Tongue (tissue), 2 donors: ENCODE results near the gene PRPF19. TPM values are rescaled to one million over a fixed set of nuclear protein-coding genes. Genes with fewer than 3 reads are reported as not detected.
A peak's percentile ranks its signal among the peaks of the same experiment; 100 is the strongest.
"Not testable (repeated sequence)": the region's sequence is repeated elsewhere in the genome, so short reads cannot be mapped to it uniquely, and the experiment has no call there.

Experiments used
- DNase-seq: peaks from one replicate; pipeline ENCODE4 v3.0.0-alpha.2; 2015
- total RNA-seq: library from RNA; depleted of rRNA; stranded (reverse); fragments of >200 nt; gene quantifications from one replicate; pipeline ENCODE4 v1.2.3, GENCODE V29; 2014

Gene PRPF19
- total RNA-seq, 1 donor from 2014 or later, result 35.9 TPM

DNA sequence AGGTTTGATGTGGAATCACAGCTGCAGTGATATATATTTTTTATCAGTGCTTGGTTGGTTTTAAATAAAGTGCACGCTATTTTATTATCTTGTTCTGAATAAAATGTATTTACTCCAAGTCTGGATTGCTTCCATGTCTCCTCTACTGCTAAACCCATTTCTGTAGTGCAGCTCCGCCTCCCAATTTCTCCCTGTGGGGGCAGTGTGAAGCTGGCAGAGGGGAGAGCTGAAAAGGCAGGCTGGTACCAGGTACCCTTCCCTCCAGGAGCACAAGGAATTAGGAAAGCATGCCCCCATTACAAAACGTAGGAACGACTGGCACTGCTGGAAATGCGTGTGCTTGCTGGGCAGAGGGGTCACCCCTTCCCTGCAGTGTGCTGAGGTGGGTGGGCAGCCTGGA is 16.9 kb upstream of the PRPF19 start:
- no peak for DNase-seq

DNA sequence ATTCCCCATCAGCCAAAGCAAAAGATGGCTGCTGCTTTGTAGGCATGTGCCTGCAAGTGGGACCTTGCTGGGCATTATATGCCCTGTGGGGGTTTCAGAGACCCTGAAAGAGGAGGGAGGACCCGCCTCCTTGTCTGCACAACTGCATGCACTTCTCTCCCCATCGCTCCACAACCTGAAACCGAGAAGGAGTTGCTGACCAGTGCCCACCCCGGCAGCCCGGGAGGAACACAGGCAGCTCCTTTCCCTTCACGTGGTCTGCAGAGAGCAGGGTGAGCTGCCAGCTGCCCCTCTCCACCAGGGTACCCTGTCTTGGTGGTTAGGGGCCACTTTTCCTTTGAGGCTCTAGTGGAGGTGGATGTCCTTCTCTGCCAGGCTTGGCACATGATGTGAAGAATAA is 16.5 kb upstream of the PRPF19 start:
- no peak for DNase-seq

DNA sequence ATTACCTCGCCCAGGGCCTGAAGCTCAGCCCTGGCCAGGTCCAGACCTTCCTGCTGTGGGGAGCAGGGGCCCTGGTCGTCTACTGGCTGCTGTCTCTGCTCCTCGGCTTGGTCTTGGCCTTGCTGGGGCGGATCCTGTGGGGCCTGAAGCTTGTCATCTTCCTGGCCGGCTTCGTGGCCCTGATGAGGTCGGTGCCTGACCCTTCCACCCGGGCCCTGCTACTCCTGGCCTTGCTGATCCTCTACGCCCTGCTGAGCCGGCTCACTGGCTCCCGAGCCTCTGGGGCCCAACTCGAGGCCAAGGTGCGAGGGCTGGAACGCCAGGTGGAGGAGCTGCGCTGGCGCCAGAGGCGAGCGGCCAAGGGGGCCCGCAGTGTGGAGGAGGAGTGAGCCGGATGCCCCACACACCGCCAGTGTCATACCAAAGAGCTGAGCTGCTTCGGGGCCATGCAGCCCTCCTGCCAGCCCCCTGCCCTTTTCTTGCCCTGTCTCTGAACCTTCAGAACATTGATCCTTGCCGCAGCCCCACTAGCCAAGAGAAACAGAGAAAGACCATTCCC is 15.5 kb upstream of the PRPF19 start:
- DNase-seq, result no peak

DNA sequence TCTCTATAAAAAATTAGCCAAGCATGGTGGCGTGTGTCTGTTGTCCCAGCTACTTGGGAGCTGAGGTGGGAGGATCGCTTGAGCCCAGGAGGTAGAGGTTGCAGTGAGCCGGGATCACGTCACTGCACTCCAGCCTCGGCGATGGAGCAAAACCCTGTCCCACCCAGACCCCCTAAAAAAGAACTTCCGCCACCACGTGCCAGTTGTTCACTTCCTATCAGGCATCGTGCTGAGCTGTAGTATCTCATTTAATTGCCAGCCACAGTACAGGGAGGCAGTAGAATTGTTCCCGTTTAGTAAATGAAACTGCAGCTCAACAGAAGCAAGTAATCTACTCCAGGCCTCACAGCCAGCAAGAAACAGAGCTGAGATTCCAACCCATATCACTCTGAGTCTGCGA is 14.9 kb upstream of the PRPF19 start:
- DNase-seq, result no peak

DNA sequence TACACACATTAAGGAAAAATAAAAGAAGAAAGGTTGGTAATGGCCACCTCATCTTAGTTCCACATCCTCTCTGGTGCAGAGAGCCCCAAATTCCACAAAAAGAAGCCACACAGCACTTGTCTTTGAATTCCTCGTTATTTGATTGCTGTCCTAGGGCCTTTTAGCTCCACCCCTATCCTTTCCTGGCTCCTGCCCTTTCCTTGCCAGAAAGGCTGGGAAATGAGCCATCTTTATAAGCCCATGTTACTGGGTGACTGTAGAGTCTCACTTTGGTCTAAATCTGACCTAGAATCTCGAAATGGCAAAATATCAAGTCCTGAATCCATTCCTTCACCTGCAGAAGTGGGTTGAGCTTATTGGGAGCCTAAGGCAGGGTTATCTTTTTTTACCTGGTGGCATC is 13.6 kb upstream of the PRPF19 start:
- DNase-seq, result no peak

DNA sequence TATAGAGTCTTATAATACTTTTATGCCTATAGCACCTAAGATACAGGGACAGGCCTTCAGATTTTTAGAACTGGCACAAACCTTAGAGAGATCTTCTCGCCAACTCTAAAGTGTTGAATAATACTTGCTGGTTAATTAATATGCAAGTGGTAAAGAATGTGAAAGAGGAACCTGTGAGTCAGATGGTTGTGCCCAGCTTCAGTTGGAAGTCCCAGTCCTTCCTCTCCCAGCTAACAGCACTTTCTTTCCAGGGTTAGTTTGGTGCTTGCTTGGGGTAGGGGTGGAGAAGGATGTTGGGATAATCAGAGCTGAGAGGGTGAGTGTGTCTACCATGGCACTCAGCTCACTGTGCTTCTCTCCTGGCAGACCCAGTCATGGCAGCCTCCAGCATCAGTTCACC is 12.9 kb upstream of the PRPF19 start:
- DNase-seq, result no peak

DNA sequence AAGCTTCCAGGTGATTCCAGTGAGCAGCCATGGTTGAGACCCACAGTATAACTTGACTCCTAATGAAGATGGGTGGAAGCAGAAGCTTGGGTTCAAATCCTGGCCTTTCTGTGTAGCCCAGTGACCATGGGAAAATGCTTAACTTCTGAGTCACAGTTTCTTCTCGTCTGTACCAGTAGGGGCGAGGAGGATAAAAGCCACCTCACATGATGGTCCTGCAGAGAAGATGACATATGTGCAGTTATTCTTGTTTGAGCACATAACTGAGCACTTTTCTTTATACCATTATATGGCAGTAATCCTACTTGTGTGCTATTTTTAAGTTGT is 12.5 kb upstream of the PRPF19 start:
- no peak for DNase-seq

DNA sequence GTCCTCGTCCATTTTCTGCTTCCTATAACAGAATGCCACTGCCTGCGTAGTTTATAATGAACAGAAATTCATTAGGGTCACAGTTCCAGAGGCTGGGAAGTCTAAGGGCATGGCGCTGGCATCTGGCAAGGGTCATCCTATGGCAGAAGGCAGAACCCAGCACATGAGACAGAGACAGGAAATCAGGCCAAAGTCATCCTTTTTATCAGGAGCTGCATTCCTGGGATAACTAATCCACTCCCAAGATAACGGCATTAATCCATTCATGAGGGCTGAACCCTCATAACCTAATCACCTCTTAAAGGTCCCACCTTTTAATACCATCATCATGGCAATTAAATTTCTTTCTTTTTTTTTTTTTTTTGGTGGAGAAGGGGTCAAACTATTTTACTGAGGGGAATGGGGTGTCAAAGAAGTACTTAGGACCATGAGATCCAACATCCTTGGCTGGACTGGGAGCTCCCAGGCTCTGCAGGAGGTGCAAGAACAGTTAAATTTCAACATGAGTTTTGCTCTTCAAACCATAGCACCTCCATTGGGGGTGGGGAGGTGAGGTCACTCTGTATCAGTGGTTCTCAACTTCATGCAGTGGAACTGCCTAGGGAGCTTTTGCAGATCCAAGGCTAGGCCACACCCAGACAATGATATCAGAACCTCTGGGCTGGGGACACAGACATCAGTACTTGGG is 12.0 kb upstream of the PRPF19 start:
- DNase-seq, result no peak

DNA sequence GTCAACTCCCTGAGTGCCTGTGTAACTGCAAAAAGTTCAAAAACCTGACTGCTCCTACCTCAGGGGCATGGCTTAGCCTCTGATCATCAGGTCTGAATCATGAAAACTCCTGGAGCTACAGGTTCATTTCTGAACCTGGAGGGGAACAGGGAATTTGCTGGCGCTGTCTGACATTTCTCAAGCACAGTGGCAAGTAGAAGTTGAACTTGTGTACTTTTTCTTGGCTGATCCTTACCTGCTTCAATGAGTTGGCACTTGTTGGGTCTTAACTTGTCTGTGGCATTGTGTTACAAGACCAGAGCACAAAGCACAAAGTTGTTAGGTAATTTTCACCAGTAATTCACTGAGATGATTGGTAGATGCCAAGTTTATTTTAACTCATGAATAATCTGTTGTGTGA is 10.9 kb upstream of the PRPF19 start:
- no peak for DNase-seq

DNA sequence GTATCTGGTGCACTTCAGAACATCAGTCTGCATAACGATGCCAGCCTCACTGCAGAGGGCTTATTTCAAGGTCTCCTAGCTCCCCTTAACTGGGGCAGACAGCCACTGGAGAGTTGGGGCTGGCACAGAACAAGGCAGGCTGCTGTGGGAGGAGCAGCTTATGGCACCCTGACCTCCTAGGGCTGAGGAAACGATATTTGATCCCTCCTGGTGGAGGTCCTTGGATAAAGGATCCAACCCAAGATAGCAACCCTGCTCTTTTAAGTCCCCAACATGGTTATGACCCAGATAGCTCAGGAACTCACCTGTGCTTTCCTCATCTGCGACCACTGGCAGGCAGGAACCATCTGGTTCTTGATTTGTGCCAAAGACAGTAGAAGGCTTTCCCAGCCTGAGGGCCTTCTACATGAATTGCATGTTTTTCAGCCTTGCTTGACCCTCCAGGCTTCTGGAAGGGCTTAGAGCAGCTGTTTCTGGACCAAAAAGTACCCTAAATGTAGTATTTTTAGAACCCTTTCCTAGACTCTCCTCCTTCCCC is 10.4 kb upstream of the PRPF19 start:
- DNase-seq, result no peak

DNA sequence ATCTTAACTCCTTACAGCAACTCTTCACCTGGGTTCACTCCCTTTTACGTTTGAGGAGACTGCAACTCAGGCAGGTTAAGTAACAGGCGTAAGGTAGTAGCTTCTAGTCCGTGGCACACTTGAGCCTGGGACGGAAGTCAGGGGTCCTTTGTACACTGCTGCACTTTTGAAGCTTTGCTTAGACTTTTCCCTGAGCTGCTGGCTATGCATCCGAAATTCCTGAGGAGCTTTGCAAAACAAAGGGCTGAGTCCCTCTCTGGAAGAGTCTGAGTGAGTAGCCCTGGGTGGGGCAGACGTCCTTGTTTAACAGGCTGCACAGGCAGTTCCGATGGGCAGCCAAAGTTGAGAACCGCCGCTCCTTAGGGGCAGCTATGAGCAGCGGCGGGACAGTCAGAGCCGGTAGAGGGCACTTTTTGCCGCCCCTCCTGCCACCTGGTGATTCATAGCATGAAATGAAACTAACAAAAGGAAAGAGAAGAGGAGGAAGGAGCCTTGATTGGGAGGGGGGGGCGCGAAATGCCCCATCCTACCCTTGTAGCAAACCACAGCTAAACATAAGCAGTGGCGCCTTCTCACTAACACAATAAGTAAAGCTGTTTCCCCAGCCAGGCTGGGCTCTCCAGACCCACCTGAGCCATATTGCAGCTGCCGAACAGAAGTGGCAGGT is 9.0 kb upstream of the PRPF19 start:
- peak; percentile 77 for DNase-seq

DNA sequence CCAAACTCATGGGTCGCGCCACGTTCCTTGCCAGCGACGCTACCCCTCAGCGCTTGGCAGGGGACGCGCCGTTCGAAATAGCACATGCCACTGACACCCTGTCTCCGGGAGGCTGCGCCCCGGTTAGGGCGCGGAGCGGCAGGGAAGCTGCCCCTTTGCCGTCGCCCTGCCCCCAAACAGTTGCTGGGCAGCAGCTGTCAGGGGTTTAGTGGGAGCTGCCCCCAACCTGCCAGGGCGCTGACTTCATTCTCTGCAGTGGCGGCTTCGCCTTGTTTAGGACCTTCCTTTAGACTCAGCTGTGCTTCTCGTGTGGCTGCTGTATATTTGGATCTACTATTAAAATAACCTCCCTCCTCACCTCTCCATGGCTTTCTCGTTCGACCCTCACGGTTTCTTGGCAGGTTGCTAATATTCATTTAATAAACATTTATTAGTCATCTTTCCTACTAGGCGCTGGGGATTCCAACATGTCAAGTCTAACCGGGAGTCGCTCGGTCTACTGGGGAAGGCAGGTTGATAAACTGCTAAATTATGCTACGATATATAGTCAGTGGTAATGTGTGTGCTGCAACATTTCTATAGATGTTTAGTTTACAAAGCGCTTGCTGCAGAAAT is 8.4 kb upstream of the PRPF19 start:
- DNase-seq, result peak; percentile 91

DNA sequence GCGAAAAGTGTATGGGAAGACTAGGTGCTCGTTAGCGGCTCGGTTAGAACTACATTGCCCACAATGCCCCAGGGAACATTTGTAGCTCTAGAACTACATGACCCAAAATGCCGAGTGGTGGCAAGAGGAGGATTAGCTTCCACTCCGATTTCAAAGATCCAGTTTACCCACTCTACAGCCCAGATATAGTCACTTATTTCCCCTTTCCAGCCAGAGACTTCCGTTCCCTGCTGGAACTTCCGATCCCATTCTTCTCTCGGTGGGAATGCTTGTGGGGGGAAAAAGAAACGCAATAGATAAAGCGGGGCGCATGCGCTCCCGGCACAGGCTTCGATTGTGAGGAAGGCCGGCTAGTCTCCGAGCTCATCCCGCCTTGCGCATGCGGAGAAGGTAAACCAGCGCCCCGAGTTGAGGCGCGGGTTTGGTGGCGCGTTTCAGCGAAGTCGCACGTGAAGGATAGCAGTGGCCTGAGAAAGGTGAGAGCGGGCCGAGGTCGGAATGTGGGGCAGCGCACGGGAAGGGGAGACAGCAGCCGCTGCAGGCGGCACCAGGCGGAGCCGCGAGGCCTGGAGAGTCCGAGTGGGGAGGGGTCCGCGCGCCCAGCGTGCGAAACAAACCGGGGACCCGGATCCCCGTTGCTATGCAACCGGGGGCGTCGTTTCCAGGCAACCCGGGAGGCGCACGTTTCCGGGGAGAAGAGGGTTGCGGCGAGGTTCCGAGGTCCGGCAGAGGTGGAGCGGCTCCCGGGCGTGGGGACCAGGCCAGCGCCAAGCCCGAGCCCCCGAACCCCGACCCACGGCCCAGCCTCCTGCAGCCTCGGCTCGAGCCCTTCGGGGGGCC is 7.6 kb upstream of the PRPF19 start, which contains the start of gene TMEM109:
Gene TMEM109, plus strand, starts transcription at position 366 of the 840 bp plus-strand sequence. CDS start 5,536 bp downstream, outside the sequence.
- DNase-seq, result peak; percentile 97

DNA sequence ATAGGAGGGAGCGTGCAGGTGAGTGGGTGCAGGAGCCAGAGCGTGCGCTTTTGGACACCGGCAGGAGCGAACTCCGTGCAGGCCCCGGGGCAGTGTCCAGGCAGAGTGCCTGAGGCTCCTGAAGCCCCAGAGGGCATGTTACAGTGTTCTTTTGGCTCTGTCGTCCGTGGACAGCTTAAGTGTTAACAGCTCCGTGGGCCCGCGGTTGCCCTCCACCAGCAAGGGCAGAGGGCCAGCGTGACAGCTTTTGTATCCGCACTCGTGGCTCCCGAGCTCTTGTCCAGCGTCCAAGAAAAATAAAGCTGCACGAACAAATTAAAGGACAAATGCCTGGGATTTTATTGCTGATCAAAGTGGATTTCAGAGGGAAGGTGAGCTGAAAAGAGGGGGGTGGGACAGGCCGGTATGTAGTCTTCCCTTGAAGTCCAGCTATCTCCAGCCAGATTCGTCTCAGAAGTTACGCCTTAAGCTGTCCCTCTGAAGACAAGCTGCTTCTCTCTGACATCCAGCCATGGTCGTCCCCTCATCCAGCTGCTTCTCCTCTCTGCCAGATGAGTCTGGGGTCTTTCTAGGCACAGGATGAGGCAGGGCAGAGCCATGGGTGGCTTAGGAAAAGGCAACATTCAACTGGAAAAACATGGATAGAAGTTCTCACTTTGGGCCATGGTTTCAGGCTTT is 6.6 kb upstream of the PRPF19 start:
- DNase-seq, result no peak

DNA sequence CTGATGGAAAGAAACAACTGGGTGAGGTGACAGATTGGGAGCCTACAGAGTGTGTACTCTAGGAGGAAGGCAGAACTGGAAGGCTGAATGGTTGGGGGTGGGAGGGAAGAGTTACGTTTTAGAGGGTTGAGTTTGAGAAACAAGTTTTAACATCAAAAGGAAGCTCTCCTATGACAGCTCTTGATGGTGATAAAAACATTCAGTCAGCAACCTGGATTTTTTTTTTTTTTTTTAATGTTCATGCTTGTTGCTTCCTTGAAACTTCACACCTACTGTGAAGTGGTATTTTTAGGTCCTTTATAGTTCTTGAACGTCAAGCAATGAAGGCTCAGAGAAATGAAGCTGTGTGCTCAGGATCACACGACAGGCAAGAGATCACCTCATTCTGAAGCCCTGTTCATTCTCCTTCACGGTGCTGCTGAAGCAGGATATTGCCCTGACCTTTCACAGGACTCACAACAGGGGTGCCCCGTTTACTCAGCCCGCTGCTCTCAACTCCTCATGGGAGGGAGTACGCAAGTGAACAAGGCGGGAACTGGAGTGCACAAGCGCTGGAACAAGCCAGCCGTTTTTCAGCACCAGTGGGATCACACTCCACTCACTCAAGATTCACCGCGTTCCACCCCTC is 6.0 kb upstream of the PRPF19 start:
- DNase-seq, result no peak

DNA sequence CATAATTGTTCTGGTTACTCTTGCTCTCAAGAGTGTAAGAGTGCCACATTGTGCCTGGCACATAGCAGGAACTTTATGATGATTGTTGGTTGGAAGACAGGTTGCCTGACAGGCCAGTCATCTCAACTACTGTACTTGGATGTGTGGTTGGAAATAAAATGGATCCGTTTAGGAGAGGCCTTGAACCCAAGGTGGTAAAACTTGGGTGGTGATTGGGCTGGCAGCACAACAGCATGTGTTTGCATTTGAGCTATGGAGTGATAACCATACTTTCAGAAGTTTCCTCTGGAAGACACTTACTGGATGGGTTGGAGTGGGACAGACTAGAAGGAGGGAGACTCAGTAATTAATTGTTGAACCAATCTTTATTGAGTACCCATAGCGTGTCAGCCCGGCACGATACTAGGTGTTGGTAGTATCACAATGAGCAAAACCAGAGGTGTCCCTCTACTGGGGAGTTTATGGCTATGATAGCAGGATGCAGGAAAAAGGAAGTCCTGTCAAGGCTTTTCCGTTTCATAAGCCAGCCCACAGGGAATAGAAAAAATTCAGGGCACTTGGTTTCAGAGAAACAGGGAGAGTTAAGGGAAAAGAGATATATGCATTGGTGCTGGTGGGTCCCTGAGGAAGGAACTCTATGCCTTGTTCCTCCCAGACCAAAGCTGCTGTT is 4.5 kb upstream of the PRPF19 start:
- no peak for DNase-seq

DNA sequence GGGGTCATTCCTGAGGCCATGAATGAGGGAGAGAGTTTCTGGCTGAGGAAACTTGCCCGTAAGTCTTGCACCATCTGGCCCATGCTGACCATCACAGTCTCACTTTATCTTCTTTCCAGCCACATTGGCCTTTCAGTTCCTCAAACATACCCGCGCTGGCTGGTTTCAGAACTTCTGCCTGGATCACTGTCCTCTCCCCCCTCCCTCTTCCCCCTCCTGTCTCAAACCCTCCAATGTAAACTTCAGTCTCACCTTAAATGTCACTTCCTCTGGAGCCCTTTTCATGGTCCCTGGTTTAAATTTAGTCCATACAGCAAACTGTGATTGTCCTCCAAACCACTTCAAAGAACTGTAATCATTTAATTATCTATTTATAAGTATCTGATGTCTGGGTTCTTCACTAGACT is 3.9 kb upstream of the PRPF19 start:
- no peak for DNase-seq

DNA sequence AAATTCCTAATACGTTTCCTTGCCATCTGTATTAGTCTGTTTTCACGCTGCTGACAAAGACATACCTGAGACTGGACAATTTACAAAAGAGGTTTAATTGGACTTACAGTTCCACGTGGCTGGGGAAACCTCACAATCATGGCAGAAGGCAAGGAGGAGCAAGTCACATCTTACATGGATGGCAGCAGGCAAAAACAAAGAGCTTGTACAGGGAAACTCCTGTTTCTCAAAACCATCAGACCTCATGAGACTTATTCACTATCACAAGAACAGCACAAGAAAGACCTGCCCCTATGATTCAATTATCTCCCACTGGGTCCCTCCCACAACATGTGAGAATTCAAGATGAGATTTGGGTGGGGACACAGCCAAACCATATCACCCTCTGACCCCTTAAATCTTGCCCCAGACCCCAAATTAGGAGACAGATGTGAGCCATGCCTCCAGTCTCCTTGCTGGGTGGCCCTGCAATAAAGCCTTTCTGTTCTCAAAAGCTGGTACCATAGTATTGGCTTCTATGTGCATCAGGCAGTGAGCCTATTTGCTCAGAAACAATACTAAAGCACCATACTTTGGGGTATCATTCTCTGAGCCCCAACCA is 3.4 kb upstream of the PRPF19 start:
- DNase-seq, result not testable (repeated sequence)

DNA sequence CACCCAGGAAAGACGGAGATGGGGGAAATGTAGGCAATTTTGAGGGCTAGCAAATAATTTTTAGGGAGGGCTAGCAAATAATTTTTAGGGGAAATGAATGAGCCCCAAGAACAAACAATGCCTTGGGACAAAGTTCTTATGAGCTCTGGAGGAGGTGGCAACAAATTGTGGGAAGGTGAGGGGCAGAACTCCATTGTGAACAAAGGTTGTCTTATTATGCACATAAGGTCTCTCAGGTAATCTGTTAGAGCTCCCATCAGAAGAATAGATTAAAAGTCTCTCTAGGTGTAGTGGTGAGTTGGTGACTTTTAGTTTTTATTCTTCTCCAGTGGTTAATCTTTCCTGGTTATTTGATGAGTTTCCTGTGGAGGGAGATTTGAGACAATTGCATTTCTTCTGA is 2.4 kb upstream of the PRPF19 start:
- DNase-seq, result no peak

DNA sequence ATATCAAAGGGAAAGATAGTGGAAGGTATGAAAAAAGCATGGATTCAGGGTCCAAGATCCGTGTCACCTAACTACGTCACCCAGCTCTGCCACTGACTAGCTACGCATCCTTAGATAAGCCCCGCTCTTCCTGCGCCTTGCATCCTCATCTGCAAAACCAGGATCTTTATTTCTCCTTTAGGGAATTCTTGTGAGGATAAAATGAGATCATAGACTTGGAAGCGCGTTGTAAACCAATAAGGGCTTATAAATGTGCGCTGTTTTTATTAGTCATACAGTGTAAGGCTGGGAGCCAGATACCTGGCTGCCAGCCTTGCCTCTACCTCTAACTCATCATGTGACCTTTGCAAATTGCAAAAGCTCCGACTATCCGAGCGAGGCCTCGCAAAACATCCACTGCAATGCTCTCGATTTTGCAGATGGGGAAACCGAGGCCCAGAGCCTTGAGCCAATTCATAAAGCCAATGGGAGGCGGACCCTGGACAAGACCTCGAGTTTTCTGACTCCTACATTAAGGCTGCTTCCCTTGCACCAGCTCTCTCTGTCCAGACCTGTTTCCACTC is 753 bp downstream of the PRPF19 start:
- DNase-seq, result no peak
